Fibroblast of pulmonary artery (primary cell): ENCODE measurements around the gene VAPB.

Experiments used
- DNase-seq: peaks from one replicate; pipeline ENCODE4 v3.0.0-alpha.2; 2010; ENCODE audit warnings: low read depth
- H3K4me3 ChIP-seq: replicated peaks from 2 replicates; pipeline ENCODE4 v1.5.1; 2011; ENCODE audit warnings: low read depth, mild to moderate bottlenecking, control low read depth, low read length, moderate library complexity
- TF ChIP-seq, protein P1 (sequence below): IDR thresholded peaks from 2 replicates; pipeline ENCODE4 v1.5.1; 2011; ENCODE audit warnings: mild to moderate bottlenecking, control low read depth, low read length, inconsistent platforms; ENCODE audit errors: missing control alignments

Gene VAPB

GRCh38 chr20:58459058-58459750 lies 70.2 kb downstream of the VAPB start:
- no peak for DNase-seq
- no peak overlapping the region for H3K4me3 ChIP-seq
- TF ChIP-seq, protein P1, sequence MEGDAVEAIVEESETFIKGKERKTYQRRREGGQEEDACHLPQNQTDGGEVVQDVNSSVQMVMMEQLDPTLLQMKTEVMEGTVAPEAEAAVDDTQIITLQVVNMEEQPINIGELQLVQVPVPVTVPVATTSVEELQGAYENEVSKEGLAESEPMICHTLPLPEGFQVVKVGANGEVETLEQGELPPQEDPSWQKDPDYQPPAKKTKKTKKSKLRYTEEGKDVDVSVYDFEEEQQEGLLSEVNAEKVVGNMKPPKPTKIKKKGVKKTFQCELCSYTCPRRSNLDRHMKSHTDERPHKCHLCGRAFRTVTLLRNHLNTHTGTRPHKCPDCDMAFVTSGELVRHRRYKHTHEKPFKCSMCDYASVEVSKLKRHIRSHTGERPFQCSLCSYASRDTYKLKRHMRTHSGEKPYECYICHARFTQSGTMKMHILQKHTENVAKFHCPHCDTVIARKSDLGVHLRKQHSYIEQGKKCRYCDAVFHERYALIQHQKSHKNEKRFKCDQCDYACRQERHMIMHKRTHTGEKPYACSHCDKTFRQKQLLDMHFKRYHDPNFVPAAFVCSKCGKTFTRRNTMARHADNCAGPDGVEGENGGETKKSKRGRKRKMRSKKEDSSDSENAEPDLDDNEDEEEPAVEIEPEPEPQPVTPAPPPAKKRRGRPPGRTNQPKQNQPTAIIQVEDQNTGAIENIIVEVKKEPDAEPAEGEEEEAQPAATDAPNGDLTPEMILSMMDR, result no peak

- no peak overlapping the region for H3K4me3 ChIP-seq
- TF ChIP-seq, protein P1, result no peak
- DNase-seq, result no peak
These were observed 72.1 kb downstream of the VAPB start for GRCh38 chr20:58461104-58461503.

GRCh38 chr20:58461899-58462298 lies 72.9 kb downstream of the VAPB start:
- DNase-seq, result no peak
- TF ChIP-seq, protein P1, result no peak
- H3K4me3 ChIP-seq, result no peak overlapping the region

GRCh38 chr20:58463256-58463655 lies 74.2 kb downstream of the VAPB start:
- peak; percentile 14 for DNase-seq
- no peak overlapping the region for H3K4me3 ChIP-seq
- TF ChIP-seq, protein P1, result no peak

DNA sequence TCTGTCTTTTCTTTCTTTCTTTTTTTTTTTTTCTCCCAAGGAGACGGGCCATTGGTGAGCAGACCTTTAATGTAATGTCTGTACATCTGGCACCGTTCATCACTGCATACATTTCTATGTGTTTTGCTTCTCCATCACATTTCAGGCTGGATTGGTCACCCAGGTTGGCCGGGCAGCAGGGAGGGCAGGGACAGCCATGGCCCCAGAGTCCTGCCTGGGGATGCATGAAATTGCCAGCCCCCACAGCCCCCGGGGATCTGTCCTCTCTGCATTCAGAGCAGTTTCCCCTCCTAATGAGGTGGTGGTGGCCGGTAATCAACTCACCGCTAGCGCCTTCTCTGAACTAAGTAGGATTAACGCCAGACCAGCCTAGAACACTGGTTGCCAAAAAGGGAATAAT lies 75.8 kb downstream of the VAPB start:
- TF ChIP-seq, protein P1, result no peak
- no peak overlapping the region for H3K4me3 ChIP-seq
- no peak for DNase-seq

GRCh38 chr20:58466095-58466708 lies 77.2 kb downstream of the VAPB start:
- H3K4me3 ChIP-seq, result no peak overlapping the region
- DNase-seq, result no peak
- TF ChIP-seq, protein P1, result no peak
